IgD-negative memory B cell (primary cell): Measurements from ENCODE around the gene STX1B. TPM values are rescaled to one million over a fixed set of nuclear protein-coding genes. Genes with fewer than 3 reads are reported as not detected.

Experiments
- H3K27ac Mint-ChIP-seq, 3 donors: one replicate each; pipeline ENCODE4 v1.8.0; 2020 to 2022; ENCODE audit warnings: mild to moderate bottlenecking in 3 of 3, mixed read lengths in 3 of 3, moderate library complexity in 1 of 3
- H3K27me3 Mint-ChIP-seq: one replicate; pipeline ENCODE4 v1.8.0; 2021; ENCODE audit warnings: mixed read lengths
- H3K36me3 Mint-ChIP-seq: one replicate; pipeline ENCODE4 v1.8.0; 2020; ENCODE audit warnings: mild to moderate bottlenecking, mixed read lengths
- H3K4me1 Mint-ChIP-seq, 3 donors: one replicate each; pipeline ENCODE4 v1.8.0; 2020 to 2022; ENCODE audit warnings: mixed read lengths in 3 of 3, mild to moderate bottlenecking in 1 of 3
- H3K4me3 Mint-ChIP-seq, 4 donors: one replicate each; pipeline ENCODE4 v1.8.0; 2020 to 2022; ENCODE audit warnings: mild to moderate bottlenecking in 4 of 4, mixed read lengths in 4 of 4, moderate library complexity in 3 of 4
- H3K9me3 Mint-ChIP-seq, 3 donors: one replicate each; pipeline ENCODE4 v1.8.0; 2020 to 2021; ENCODE audit warnings: mixed read lengths in 3 of 3, mild to moderate bottlenecking in 1 of 3
- polyA plus RNA-seq: library from polyadenylated mRNA; unstranded; fragments of 300-500 nt; fragmentation: Illumina TruSeq; gene quantifications from one replicate; pipeline ENCODE4 v1.2.3, GENCODE V29; 2021

The STX1B gene
- polyA plus RNA-seq: 0.18 TPM

GRCh38 chr16:31010585-31011325 lies at the start of gene STX1B:
Gene STX1B (minus strand): TSS chr16:31010638. CDS start chr16:31010396, 242 bp downstream.
- H3K4me3 Mint-ChIP-seq: peak within 1 kb of the TSS in 3 of 4 donors; percentile 41 to 86 (median 78)
- H3K36me3 Mint-ChIP-seq: peaks cover 4% of the 10 kb centered on the region
- H3K9me3 Mint-ChIP-seq: no peaks in the 10 kb centered on the region
- H3K27ac Mint-ChIP-seq: no peak within 1 kb of the TSS
- H3K4me1 Mint-ChIP-seq: peaks cover 0 to 6% (median 3%) of the 10 kb centered on the region in 3 donors
- H3K27me3 Mint-ChIP-seq: peaks cover 29% of the 10 kb centered on the region

- peaks cover 2% of the 10 kb centered on the region for H3K36me3 Mint-ChIP-seq
- H3K4me3 Mint-ChIP-seq: no peak overlapping the region
- H3K4me1 Mint-ChIP-seq: peaks cover 0 to 2% (median 0%) of the 10 kb centered on the region in 3 donors
- no peaks in the 10 kb centered on the region for H3K27me3 Mint-ChIP-seq
- H3K27ac Mint-ChIP-seq: no peak overlapping the region
- no peaks in the 10 kb centered on the region for H3K9me3 Mint-ChIP-seq
Measured at GRCh38 chr16:31055613-31056012, 45.2 kb upstream of the STX1B start.

- no peak overlapping the region for H3K27ac Mint-ChIP-seq
- H3K4me1 Mint-ChIP-seq: peaks cover 0 to 4% (median 3%) of the 10 kb centered on the region in 3 donors
- H3K27me3 Mint-ChIP-seq: no peaks in the 10 kb centered on the region
- H3K4me3 Mint-ChIP-seq: no peak overlapping the region
- no peaks in the 10 kb centered on the region for H3K36me3 Mint-ChIP-seq
- H3K9me3 Mint-ChIP-seq: no peaks in the 10 kb centered on the region
Measured at GRCh38 chr16:31052114-31052513, 41.7 kb upstream of the STX1B start.

- H3K4me3 Mint-ChIP-seq: no peak overlapping the region
Measured at GRCh38 chr16:31050280-31051030, 40.0 kb upstream of the STX1B start.

GRCh38 chr16:31043898-31044481 lies 33.6 kb upstream of the STX1B start:
- Mint-ChIP-seq H3K27ac (no peak overlapping the region), H3K4me3 (no peak overlapping the region), H3K27me3 (no peaks in the 10 kb centered on the region), H3K4me1 (peaks cover 0 to 4% (median 2%) of the 10 kb centered on the region in 3 donors), H3K9me3 (no peaks in the 10 kb centered on the region), H3K36me3 (no peaks in the 10 kb centered on the region)

More at GRCh38 chr16:31050280-31051030, 40.0 kb upstream of the STX1B start:
- Mint-ChIP-seq H3K9me3 (no peaks in the 10 kb centered on the region), H3K27me3 (no peaks in the 10 kb centered on the region), H3K4me1 (peaks cover 0 to 6% (median 5%) of the 10 kb centered on the region in 3 donors), H3K36me3 (no peaks in the 10 kb centered on the region), H3K27ac (peak overlapping the region in 1 of 3 donors; percentile 67)

- no peak overlapping the region for H3K4me3 Mint-ChIP-seq
- no peak overlapping the region for H3K27ac Mint-ChIP-seq
- no peaks in the 10 kb centered on the region for H3K27me3 Mint-ChIP-seq
- no peaks in the 10 kb centered on the region for H3K9me3 Mint-ChIP-seq
- peaks cover 0 to 4% (median 2%) of the 10 kb centered on the region in 3 donors for H3K4me1 Mint-ChIP-seq
- H3K36me3 Mint-ChIP-seq: no peaks in the 10 kb centered on the region
Measured at GRCh38 chr16:31043352-31043751, 32.9 kb upstream of the STX1B start.

GRCh38 chr16:31042866-31043265 lies 32.4 kb upstream of the STX1B start:
- Mint-ChIP-seq H3K4me3 (no peak overlapping the region), H3K36me3 (no peaks in the 10 kb centered on the region), H3K27ac (no peak overlapping the region), H3K4me1 (peaks cover 0 to 4% (median 2%) of the 10 kb centered on the region in 3 donors), H3K9me3 (no peaks in the 10 kb centered on the region), H3K27me3 (no peaks in the 10 kb centered on the region)

- H3K4me3 Mint-ChIP-seq: no peak overlapping the region
- peak overlapping the region in 1 of 3 donors; percentile 60 for H3K27ac Mint-ChIP-seq
- H3K27me3 Mint-ChIP-seq: no peaks in the 10 kb centered on the region
- peaks cover 4 to 8% (median 6%) of the 10 kb centered on the region in 3 donors for H3K4me1 Mint-ChIP-seq
- H3K36me3 Mint-ChIP-seq: peaks cover 6% of the 10 kb centered on the region
- H3K9me3 Mint-ChIP-seq: no peaks in the 10 kb centered on the region
Measured at GRCh38 chr16:31038993-31039392, 28.6 kb upstream of the STX1B start.

GRCh38 chr16:31036691-31037090 lies 26.3 kb upstream of the STX1B start:
- H3K4me1 Mint-ChIP-seq: peaks cover 10 to 15% (median 10%) of the 10 kb centered on the region in 3 donors
- no peaks in the 10 kb centered on the region for H3K27me3 Mint-ChIP-seq
- H3K4me3 Mint-ChIP-seq: peak overlapping the region in 1 of 4 donors; percentile 29
- peaks cover 8% of the 10 kb centered on the region for H3K36me3 Mint-ChIP-seq
- peak overlapping the region in 1 of 3 donors; percentile 43 for H3K27ac Mint-ChIP-seq
- H3K9me3 Mint-ChIP-seq: no peaks in the 10 kb centered on the region

GRCh38 chr16:31033709-31034492 lies 23.5 kb upstream of the STX1B start:
- Mint-ChIP-seq H3K9me3 (no peaks in the 10 kb centered on the region), H3K4me1 (peaks cover 10 to 15% (median 10%) of the 10 kb centered on the region in 3 donors), H3K27ac (peak overlapping the region; percentile 90 to 99 (median 99)), H3K27me3 (no peaks in the 10 kb centered on the region), H3K36me3 (peaks cover 8% of the 10 kb centered on the region), H3K4me3 (peak overlapping the region; percentile 88 to 100 (median 96))

GRCh38 chr16:31032736-31033708 lies 22.6 kb upstream of the STX1B start, which contains the start of gene STX4:
Gene STX4 (plus strand): TSS chr16:31033558. CDS start chr16:31033806, 248 bp downstream.
- Mint-ChIP-seq H3K27me3 (no peaks in the 10 kb centered on the region), H3K36me3 (peaks cover 8% of the 10 kb centered on the region), H3K4me1 (peaks cover 10 to 15% (median 10%) of the 10 kb centered on the region in 3 donors), H3K4me3 (peak within 1 kb of the TSS; percentile 88 to 100 (median 96)), H3K9me3 (no peaks in the 10 kb centered on the region), H3K27ac (peak within 1 kb of the TSS; percentile 90 to 99 (median 99))

GRCh38 chr16:31031276-31031675 lies 20.8 kb upstream of the STX1B start:
- Mint-ChIP-seq H3K9me3 (no peaks in the 10 kb centered on the region), H3K4me1 (peaks cover 7 to 13% (median 10%) of the 10 kb centered on the region in 3 donors), H3K27me3 (no peaks in the 10 kb centered on the region), H3K36me3 (peaks cover 6% of the 10 kb centered on the region), H3K27ac (peak overlapping the region in 2 of 3 donors; percentile 90 to 99), H3K4me3 (peak overlapping the region in 2 of 4 donors; percentile 28 to 88)

GRCh38 chr16:31029272-31029671 lies 18.8 kb upstream of the STX1B start:
- H3K9me3 Mint-ChIP-seq: no peaks in the 10 kb centered on the region
- no peak overlapping the region for H3K4me3 Mint-ChIP-seq
- H3K4me1 Mint-ChIP-seq: peaks cover 4 to 13% (median 8%) of the 10 kb centered on the region in 3 donors
- H3K36me3 Mint-ChIP-seq: peaks cover 4% of the 10 kb centered on the region
- no peak overlapping the region for H3K27ac Mint-ChIP-seq
- no peaks in the 10 kb centered on the region for H3K27me3 Mint-ChIP-seq
